SW480 (cell line): ENCODE measurements around the gene FARSB.
"Not testable (repeated sequence)": the region's sequence is repeated elsewhere in the genome, so short reads cannot be mapped to it uniquely, and the experiment has no call there.

Experiments used
- DNase-seq: peaks from one replicate; pipeline ENCODE4 v3.0.0-alpha.2; 2016; ENCODE audit warnings: low spot score

FARSB gene

GRCh38 chr2:222655787-222656525 lies at the start of gene FARSB:
FARSB (minus strand) TSS chr2:222656092; CDS start chr2:222656073, 19 bp downstream.
- DNase-seq, result peak; percentile 93

GRCh38 chr2:222703886-222704285 lies 48.0 kb upstream of the FARSB start:
- DNase-seq, result no peak

GRCh38 chr2:222703091-222703490 lies 47.2 kb upstream of the FARSB start:
- DNase-seq, result no peak

- no peak for DNase-seq
These were observed 45.8 kb upstream of the FARSB start for GRCh38 chr2:222701721-222702131.

- DNase-seq, result no peak
These were observed 45.3 kb upstream of the FARSB start for GRCh38 chr2:222701233-222701632.

GRCh38 chr2:222698276-222698675 lies 42.4 kb upstream of the FARSB start:
- DNase-seq, result no peak

GRCh38 chr2:222693837-222694236 lies 37.9 kb upstream of the FARSB start:
- DNase-seq, result peak; percentile 40

- DNase-seq, result not testable (repeated sequence)
These were observed 37.5 kb upstream of the FARSB start for GRCh38 chr2:222693413-222693812.

- peak; percentile 59 for DNase-seq
These were observed 34.8 kb upstream of the FARSB start for GRCh38 chr2:222690564-222691200.

- DNase-seq, result no peak
These were observed 33.4 kb upstream of the FARSB start for GRCh38 chr2:222689322-222689721.

- no peak for DNase-seq
These were observed 33.0 kb upstream of the FARSB start for GRCh38 chr2:222688917-222689316.

- no peak for DNase-seq
These were observed 30.3 kb upstream of the FARSB start for GRCh38 chr2:222686086-222686750.

GRCh38 chr2:222683805-222684204 lies 27.9 kb upstream of the FARSB start:
- no peak for DNase-seq

GRCh38 chr2:222677981-222678380 lies 22.1 kb upstream of the FARSB start:
- no peak for DNase-seq

GRCh38 chr2:222673883-222674282 lies 18.0 kb upstream of the FARSB start:
- DNase-seq, result no peak

- DNase-seq, result no peak
These were observed 17.4 kb upstream of the FARSB start for GRCh38 chr2:222673273-222673672.

GRCh38 chr2:222672068-222672401 lies 16.1 kb upstream of the FARSB start:
- DNase-seq, result no peak

- DNase-seq, result peak; percentile 8
These were observed 15.6 kb upstream of the FARSB start, which contains the start of gene MOGAT1 for GRCh38 chr2:222671259-222672067. MOGAT1 (plus strand) TSS chr2:222671658; CDS start chr2:222671786, 128 bp downstream.

- DNase-seq, result no peak
These were observed 14.5 kb upstream of the FARSB start for GRCh38 chr2:222670191-222671038.

GRCh38 chr2:222669353-222669752 lies 13.5 kb upstream of the FARSB start:
- no peak for DNase-seq

- no peak for DNase-seq
These were observed 12.7 kb upstream of the FARSB start for GRCh38 chr2:222668494-222669154.
